GM12874 (cell line): ENCODE results near the gene FAM72D.
"Not testable (repeated sequence)": the region's sequence is repeated elsewhere in the genome, so short reads cannot be mapped to it uniquely, and the experiment has no call there.

Experiments used
- TF ChIP-seq, protein P1 (sequence below): IDR thresholded peaks from 2 replicates; pipeline ENCODE4 v1.5.1; 2011; ENCODE audit warnings: low read depth, mild to moderate bottlenecking, control low read depth, low read length, moderate library complexity; ENCODE audit not compliant: insufficient read depth

Gene FAM72D

DNA sequence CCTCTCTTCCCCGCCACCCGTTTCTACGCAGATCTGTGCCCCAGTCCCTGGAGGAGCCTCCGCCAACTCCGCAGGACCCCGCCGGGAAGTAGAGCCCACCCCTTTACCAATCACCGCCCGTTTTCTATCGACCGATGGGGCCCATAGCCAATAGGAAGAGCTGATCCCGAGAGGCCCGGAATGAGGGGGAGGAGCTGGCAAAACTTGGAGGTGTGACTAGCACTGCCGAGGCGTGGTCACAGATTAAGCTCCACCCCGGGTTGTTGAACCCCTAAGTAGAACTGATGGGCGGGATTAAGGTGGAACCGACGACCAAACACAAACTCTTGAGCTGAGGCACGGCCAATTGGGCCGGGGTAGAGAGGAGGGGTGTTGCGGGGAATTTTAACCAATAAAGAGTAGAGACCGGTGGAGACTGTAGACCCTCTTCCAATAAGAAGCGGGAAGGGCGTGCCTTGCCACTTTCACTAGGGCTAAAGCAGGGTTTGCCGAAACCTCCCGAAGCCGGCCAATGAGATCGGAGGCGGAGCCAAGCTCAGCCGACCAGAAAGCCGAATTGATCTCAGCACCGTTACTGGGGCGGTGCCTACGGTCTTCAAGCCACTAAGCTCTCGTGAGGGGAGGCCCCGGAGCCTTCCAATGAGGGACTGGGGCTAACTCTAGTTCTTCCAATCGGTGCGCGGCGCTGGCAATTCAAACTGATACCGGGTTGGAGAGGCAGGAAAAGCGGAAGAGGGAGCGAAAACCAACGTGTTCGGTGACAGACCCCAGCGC lies at the start of gene FAM72D, which contains the start of gene SRGAP2B:
TSS of gene FAM72D (plus strand) at position 691 of the 774 bp plus-strand sequence. CDS start 874 bp downstream, outside the sequence.
TSS of gene SRGAP2B (minus strand) at position 45 of the 774 bp plus-strand sequence. CDS start 2,427 bp downstream, outside the sequence.
- TF ChIP-seq, protein P1, sequence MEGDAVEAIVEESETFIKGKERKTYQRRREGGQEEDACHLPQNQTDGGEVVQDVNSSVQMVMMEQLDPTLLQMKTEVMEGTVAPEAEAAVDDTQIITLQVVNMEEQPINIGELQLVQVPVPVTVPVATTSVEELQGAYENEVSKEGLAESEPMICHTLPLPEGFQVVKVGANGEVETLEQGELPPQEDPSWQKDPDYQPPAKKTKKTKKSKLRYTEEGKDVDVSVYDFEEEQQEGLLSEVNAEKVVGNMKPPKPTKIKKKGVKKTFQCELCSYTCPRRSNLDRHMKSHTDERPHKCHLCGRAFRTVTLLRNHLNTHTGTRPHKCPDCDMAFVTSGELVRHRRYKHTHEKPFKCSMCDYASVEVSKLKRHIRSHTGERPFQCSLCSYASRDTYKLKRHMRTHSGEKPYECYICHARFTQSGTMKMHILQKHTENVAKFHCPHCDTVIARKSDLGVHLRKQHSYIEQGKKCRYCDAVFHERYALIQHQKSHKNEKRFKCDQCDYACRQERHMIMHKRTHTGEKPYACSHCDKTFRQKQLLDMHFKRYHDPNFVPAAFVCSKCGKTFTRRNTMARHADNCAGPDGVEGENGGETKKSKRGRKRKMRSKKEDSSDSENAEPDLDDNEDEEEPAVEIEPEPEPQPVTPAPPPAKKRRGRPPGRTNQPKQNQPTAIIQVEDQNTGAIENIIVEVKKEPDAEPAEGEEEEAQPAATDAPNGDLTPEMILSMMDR: not testable (repeated sequence)
